ENCODE results near the gene PSKH1.
A peak's percentile ranks its signal among the peaks of the same experiment; 100 is the strongest.
"Not testable (repeated sequence)": the region's sequence is repeated elsewhere in the genome, so short reads cannot be mapped to it uniquely, and the experiment has no call there.

PSKH1 gene

DNA sequence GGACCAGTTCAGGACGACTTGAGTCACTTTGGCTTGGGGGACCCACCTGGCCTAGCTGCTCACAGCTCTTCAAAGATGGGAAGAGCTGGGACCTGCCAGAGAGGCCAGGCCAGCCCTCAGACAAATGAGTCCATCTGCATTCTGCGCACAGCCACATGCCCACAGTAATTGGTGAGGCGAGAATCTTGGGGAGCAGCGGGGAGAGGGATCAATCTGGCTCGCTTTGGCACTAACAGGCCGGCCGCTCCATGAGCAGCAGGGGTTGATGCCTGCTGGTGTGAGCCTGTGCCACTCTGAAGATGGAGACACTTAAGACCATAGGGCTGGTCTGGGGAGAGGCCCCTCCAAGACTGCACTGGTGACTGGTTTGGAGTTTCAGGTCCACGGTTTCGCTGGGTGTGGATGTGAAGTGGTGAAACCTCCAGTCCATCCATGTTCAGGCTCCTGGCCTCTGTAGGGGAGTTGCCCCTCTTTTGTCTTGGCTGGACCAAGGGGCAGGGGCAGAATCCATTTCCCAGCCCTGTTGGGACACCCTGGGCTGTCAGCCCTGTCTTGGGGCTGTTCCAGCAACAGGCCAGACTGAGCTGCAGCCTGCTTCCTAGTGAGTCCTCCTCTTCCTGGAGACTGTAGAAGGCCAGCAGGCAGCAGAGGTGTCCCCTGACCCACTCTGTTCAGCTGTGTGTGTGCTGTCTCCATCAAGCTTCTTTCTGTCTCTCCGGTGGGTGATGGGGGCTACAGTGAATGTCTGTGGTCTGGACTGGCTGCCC, 31.3 kb downstream of the PSKH1 start:
- DNase-seq (ENCODE audit: low spot score) = no peak

DNA sequence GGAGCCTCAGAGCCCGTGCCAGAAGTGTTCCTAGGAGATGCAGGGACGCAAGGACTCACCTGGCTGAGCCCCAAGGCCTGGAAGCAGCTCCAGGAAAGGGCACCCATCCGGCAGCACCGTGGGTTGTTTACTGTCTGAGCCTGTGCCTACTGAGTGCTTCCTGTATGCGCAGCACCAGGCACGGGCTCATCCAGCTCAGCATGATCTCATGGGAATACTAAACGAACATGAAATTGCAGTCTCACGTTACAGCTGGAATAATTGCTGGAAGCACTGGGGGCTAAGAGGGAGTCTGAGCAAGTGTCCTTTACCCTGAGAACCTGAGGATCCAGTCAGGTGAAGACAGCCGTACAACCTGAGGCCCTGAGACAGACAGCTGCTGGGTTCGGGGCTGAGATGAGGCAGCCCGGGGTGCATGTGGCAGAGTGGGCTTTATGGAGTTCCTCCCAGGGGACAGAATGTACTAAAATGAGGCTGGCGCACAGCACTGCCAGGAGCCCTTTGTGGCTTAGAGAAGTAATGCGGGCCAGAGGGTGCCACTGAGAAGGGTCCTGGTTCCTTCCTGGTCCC, 33.2 kb downstream of the PSKH1 start:
- DNase-seq (ENCODE audit: low spot score) = no peak

DNA sequence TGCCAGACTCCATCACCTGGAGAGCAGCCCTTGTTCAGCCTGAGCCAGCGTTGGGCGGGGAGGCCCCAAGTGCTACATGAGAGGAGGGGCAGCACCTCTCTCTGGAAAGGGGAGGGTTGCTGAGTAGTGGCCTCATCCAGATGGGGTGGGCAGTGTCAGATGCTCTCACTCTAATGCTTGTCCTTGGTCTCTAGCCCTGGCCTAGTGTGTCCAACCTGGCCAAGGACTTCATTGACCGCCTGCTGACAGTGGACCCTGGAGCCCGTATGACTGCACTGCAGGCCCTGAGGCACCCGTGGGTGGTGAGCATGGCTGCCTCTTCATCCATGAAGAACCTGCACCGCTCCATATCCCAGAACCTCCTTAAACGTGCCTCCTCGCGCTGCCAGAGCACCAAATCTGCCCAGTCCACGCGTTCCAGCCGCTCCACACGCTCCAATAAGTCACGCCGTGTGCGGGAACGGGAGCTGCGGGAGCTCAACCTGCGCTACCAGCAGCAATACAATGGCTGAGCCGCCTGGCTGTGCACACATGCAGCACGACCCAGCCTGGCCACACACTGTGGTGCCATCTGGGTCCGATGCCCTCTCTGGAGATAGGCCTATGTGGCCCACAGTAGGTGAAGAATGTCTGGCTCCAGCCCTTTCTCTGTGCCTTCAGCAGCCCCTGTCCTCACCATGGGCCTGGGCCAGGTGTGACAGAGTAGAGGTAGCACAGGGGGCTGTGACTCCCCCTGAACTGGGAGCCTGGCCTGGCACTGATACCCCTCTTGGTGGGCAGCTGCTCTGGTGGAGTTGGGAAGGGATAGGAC, 34.3 kb downstream of the PSKH1 start:
- DNase-seq (ENCODE audit: low spot score) = no peak

DNA sequence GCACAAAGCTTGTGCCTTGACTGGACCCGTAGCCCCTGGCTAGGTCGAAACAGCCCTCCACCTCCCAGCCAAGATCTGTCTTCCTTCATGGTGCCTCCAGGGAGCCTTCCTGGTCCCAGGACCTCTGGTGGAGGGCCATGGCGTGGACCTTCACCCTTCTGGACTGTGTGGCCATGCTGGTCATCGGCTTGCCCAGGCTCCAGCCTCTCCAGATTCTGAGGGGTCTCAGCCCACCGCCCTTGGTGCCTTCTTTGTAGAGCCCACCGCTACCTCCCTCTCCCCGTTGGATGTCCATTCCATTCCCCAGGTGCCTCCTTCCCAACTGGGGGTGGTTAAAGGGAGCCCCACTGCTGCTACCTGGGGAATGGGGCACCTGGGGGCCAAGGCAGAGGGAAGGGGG, 35.1 kb downstream of the PSKH1 start:
- DNase-seq (ENCODE audit: low spot score) = no peak

DNA sequence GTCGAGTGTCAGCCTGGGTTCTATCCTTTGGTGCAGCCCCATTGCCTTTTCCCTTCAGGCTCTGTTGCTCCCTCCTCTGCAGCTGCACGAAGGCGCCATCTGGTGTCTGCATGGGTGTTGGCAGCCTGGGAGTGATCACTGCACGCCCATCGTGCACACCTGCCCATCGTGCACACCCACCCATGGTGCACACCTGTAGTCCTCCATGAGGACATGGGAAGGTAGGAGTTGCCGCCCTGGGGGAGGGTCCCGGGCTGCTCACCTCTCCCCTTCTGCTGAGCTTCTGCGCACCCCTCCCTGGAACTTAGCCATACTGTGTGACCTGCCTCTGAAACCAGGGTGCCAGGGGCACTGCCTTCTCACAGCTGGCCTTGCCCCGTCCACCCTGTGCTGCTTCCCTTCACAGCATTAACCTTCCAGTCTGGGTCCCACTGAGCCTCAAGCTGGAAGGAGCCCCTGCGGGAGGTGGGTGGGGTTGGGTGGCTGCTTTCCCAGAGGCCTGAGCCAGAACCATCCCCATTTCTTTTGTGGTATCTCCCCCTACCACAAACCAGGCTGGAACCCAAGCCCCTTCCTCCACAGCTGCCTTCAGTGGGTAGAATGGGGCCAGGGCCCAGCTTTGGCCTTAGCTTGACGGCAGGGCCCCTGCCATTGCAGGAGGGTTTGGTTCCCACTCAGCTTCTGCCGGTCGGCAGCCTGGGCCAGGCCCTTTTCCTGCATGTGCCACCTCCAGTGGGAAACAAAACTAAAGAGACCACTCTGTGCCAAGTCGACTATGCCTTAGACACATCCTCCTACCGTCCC, 35.7 kb downstream of the PSKH1 start:
- peak; percentile 82 for DNase-seq (ENCODE audit: low spot score)

DNA sequence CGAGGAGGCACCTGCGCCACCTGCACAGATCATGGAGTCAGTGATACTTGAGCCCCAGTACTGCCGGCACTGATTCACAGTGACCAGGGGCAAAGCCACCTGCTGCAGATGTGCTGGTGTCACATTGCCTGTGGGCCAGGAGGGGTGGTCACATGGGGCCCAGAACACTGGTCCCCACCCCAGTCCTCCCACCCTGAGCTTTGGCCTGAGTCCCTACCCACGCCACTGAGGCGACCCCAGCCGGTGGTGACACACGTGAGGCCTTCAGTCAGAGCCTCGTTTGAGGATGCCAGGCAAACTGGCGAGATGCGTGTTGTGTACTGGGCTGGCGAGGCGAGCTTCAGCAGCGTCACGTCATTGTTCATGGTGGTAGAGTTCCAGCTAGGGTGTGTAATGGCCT, 37.1 kb downstream of the PSKH1 start:
- DNase-seq (ENCODE audit: low spot score) = no peak

DNA sequence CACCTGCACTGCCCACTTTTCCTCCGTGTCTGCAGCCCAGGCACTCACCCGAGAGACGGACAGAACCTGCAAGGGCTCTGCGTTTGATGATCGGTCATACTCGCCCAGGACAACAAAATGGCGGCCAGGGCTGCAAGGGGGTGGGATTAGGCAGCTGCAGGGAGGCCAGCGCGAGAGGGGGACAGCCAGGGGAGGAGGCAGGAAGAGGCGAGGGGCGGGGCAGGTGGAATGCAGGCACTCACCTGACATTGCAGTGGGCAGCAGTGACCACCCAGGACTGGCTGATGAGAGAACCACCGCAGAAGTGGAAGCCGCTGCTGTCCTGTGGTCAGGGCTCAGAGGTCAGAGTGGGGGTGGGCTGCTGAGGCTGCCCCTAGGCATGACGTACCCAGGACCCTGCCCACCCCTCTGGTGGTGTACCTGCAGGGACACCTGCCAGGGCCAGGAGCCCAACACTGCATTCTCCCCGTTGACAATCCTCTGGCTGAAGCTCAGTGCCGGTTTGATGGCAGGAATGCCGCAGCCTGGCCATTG, 37.7 kb downstream of the PSKH1 start:
- DNase-seq (ENCODE audit: low spot score) = no peak

DNA sequence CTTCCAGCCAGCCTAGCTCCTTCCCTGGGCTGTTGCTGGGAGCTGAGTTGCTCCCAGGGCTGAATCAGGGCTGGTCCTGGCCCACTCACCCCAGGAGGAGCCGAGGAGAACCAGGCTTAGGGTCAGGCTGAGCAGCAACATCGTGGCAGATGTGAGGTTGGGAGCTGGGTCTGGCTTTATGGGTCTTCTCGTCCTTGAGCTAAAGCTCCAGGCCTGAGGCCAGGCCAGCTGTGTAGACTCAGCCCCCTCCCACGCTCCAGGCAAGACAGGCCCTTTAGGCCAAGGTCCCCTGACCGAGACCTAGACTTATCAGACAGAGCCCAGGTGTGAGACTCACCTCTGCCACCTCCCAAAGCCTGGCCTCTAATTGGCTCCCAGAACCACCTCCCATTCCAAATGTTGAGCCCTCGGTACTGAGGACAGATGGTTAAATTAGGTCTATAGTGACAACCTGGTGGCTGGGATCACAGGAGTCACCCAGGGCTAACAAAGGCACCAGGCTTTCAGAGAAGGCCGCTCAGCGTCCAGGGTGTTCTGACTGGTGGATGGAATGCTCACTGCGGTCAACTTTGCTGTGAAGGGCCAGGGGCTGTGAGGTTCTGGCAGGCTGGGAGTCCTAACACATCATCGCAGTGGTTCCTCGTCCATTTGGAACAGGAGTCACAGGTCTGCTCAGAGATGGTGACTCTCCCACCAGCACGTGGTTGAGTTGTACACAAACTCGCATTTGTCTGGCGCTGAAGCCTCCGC, 38.8 kb downstream of the PSKH1 start, which contains the start of gene CTRL:
CTRL (minus strand) TSS at position 151 of the 750 bp plus-strand sequence; CDS start at position 141, 10 bp downstream.
- no peak for DNase-seq (ENCODE audit: low spot score)

DNA sequence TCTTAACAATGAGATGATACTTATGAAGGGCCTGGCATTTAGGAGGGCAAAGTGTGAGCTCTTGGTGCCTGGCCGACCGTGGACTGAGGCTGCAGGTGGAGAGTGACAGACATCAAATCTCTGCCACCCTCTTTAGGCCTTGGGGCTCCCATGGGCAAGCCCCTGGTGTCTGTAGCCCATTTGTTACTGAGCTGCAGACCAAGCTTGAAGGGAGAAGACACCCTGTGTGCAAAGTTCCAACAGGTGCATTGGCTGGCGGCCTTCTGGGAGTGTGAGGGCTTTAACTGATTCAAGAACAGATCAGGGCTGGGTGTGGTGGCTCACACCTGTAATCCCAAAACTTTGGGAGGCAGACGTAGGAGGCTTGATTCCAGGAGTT, 39.4 kb downstream of the PSKH1 start:
- no peak for DNase-seq (ENCODE audit: low spot score)

DNA sequence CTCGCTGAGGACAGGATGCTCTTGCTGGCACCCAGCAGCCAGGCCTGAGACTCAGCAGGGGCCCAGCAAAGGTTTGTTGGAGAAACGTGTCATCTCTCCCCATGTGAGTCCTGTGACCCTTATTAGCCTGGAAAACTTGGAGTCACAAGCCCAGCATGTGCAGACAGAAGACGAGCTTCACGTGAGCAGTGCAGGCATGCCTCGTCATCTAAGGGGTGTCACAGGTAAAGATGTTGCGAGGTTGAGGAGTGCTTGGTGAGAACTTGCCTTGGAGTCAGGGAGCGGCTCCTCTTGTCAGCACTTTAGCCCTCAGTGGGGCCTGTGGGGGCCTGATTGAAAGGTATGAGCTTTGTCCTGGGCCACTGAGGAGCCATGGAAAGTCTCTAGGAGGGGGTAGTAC, 40.8 kb downstream of the PSKH1 start:
- DNase-seq (ENCODE audit: low spot score) = no peak

DNA sequence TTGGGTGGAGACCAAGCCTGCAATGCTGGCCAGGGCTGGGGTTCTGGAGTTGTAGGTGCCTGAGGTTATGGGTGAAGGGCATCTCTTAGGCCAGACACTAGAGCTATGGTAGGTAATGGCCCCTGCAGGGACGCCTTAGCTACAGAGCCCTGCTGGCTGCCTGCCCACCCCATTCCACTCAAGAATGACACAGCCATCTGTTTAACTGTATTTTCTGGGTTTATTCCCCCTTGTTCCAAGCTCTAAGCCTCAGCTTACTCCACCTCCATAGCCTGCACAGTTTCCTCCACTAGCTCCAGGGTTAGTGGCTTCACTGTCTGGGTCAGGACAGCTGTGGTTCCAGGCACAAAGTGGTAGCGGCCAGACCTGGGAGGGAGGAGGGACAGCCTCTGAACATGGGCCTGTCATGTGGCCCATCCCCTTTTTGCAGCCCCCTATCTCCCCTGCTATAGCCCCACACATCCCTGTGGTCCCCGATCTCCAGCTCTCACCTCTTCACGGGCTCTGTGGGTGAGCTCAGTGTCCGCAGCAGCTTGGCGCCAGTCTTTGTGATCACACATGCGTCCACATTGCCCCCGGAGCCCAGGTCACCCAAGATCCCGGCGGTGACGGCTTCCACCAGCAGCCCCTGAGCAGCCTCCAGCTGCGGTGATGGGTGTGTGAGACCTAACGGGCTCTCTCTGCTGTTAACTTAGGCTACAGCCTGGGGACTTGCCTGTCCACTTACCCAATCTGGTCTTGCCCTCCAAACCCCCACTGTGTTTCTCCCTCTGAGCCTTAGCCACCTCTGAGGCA, 41.4 kb downstream of the PSKH1 start:
- no peak for DNase-seq (ENCODE audit: low spot score)

DNA sequence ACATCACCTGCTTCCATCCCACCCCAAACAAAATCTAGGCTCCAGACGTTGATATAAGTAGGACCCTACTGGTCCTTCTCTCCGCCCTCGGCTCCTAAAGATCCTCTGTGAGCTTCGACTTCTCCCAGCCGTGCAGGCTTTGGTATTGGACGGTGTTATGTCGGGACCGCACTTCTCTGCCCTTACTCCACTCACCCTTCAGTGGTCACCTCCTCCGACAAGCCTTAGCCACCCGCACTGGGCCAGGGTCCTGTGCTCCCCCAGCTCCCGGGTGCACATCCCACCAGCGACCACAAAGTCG, 42.0 kb downstream of the PSKH1 start:
- DNase-seq (ENCODE audit: low spot score) = no peak

DNA sequence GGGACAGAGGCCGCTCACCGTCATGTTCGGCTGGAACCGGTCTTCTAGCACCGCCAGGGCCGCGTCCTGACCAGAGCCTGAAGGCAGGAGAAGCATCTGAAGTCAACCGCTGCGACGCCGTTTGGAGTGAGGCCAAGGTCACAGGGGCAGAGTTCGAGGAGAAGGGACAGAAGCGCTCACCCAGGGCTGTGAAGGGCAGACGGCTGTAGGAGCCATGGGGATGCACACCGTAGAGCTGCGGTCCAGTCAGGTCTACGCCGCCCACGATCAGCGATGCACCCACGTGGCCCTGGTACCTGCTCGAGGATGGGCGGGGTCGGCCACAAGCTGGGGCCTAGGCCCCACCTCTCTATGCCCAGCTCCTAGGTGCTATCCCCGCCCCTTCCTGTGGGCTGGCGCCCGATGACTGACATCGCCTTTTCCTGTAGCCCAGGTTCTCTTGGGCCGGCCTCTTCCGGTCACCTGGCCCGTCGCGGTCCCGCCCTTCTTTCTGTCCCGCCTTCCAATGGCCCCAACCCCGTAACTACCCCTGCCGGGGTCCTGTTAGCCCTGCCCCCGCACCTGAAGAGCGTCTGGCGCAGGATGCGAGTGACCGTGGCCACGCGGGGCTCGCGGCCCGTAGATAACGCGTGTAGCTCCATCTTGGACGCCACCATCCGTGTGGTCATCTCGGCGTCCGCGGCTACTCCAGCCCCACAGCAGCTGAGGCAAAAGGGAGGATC, 42.5 kb downstream of the PSKH1 start:
- DNase-seq (ENCODE audit: low spot score) = peak; percentile 90

DNA sequence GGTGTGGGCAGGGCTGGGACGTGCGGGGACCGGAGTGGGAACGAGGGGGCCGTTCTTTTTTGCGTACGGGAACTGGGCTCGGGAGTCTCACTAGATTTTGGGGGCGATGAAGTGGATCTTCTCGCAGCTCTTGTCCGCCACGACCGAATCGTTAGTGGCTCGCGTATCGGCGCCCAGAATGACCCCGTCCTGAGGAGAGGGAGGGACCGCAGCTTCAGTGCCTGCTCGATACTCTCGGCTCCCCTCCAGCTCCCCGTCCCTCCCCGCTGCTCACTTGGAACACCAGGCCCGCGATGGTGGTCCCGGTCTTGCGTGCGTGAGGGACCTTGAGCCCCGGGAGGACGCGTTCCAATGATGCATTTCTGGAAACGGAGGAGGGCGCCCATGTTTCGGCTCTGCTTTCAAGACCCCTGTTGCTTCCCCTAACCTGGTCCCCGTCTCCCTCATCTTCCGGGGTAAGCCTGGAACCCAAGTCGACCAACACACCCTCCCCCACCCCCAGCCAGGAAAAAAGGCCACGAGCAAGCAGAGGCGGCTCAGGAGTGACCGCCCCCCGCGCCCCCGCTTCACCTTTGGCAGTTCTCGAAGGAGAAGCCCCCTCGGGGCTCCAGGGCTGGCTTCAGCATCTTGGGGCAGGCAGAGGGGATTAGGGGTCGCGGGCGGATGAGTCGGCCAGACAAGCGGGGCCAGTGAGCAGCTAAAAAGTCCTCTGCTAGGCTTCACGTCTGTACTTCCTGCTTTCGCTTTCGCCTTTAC, 43.2 kb downstream of the PSKH1 start, which contains the start of gene PSMB10:
PSMB10 (minus strand) TSS at position 727 of the 756 bp plus-strand sequence; CDS start at position 626, 101 bp downstream.
- no peak for DNase-seq (ENCODE audit: low spot score)

DNA sequence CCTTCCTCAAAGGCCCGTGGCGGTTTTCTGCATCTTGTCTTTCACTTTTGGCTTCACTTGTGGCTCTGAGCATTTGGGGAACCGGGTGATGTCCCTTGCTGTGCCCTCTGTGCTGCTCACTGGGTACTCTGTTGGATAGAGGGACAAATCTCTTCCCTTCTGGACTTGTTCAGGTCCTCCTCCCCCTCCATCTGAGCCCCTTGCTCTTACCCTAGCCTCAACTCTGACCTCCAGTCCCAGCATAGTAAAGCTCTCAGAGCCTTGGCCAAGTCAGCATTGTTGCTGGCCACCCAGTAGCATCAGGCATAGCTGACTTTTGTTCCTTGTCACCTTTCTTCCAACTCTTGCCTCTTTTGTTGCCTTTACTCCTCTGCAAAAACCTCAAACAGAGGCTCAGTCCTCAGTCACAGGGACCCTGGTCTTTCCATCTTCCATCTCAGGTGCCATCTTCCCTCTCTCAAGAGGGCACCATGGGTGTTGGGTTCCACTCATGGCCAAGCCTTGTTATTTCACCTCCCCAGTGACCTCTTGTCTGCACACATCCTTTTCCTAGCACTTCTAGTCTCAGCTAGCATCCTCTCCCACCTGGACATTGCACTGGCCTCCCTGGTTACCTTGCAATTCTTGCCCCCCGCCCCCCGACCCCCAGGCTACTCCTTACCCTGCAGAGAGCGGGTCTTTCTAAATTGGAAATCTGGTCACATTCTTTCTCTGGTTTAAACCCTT, 44.0 kb downstream of the PSKH1 start:
- DNase-seq (ENCODE audit: low spot score) = peak; percentile 62

DNA sequence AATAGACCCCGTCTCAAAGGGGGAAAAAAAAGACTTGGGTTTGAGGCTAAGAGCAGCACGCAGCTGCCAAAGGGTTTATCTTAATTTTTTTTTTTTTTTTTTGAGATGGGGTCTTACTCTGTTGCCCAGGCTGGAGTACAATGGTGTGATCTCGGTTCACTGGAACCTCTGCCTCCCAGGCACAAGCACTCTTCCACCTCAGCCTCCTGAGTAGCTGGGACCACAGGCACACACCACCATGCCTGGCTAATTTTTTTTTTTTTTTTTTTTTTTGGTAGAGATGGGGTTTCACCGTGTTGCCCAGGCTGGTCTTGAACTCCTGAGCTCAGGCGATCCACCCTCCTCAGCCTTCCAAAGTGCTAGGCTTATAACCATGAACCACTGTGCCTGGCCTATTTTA, 44.7 kb downstream of the PSKH1 start:
- not testable (repeated sequence) for DNase-seq (ENCODE audit: low spot score)

DNA sequence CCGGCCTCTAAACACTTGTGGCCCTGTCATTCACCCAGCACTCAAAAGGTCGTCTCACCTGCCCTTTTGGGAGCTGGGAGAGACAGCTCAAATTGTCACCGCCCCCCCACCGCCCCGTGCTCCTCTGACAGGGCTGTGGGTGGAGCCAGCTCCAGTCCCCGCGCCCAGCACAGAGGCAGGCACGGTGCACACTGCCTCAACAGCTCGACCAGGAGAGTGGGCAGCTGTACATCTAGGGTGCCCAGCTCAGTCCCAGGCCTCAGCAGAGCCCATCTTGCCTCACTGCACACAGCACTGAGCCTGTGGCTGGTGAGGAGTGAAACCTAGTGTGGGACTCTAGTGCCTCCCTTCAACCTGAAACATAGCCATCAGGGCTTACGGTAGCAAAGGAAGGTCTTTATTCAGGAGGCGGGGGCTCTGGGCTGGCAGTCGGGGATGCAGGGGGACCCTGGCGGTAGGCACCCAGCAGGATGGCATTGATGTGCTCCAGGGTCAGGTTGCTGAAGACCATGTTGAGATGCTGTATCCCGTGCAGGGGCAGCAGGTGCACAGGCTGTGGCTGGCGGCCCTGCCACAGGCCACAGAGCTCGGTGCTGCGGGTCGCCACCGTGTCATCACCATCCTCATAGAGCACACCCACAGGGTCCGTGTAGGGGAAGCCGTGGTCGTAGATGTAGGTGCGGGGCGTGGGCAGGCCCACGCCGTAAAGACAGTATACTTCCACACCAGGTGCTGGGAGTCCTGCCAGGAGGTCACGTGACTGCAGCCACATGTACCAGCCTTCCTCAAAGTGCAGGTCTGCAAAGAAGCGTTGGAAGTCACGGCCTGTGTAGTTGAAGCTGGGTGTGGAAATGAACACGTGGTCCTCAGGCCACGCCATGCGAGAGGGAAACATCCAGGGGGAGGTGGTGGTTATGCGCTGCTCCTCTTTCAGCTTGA, 46.7 kb downstream of the PSKH1 start:
- DNase-seq (ENCODE audit: low spot score) = no peak
